ENCODE results near the gene CELF4.

CELF4 gene

GRCh38 chr18:37458697-37459096 lies 106.9 kb downstream of the CELF4 start:
- DNase-seq = no peak

- no peak for DNase-seq
These were observed 107.8 kb downstream of the CELF4 start for GRCh38 chr18:37457753-37458152.

GRCh38 chr18:37457341-37457740 lies 108.3 kb downstream of the CELF4 start:
- DNase-seq = no peak

GRCh38 chr18:37456873-37457272 lies 108.7 kb downstream of the CELF4 start:
- no peak for DNase-seq

- DNase-seq = no peak
These were observed 109.2 kb downstream of the CELF4 start for GRCh38 chr18:37456395-37456794.

- no peak for DNase-seq
These were observed 111.8 kb downstream of the CELF4 start for GRCh38 chr18:37453752-37454151.

GRCh38 chr18:37452682-37453385 lies 112.8 kb downstream of the CELF4 start:
- DNase-seq = no peak

GRCh38 chr18:37452015-37452414 lies 113.6 kb downstream of the CELF4 start:
- no peak for DNase-seq

- no peak for DNase-seq
These were observed 114.3 kb downstream of the CELF4 start for GRCh38 chr18:37451239-37451825.

GRCh38 chr18:37450434-37451132 lies 115.0 kb downstream of the CELF4 start:
- DNase-seq = no peak

- DNase-seq = no peak
These were observed 116.0 kb downstream of the CELF4 start for GRCh38 chr18:37449618-37450017.

- DNase-seq = no peak
These were observed 116.7 kb downstream of the CELF4 start for GRCh38 chr18:37448946-37449345.

GRCh38 chr18:37447962-37448888 lies 117.4 kb downstream of the CELF4 start:
- DNase-seq = no peak

- no peak for DNase-seq
These were observed 119.8 kb downstream of the CELF4 start for GRCh38 chr18:37445836-37446235.

GRCh38 chr18:37445368-37445767 lies 120.2 kb downstream of the CELF4 start:
- DNase-seq = no peak

- no peak for DNase-seq
These were observed 122.1 kb downstream of the CELF4 start for GRCh38 chr18:37443325-37444055.

GRCh38 chr18:37442477-37442876 lies 123.1 kb downstream of the CELF4 start:
- no peak for DNase-seq

- DNase-seq = no peak
These were observed 123.8 kb downstream of the CELF4 start for GRCh38 chr18:37441821-37442220.

GRCh38 chr18:37440206-37440605 lies 125.4 kb downstream of the CELF4 start:
- no peak for DNase-seq

- DNase-seq = no peak
These were observed 127.0 kb downstream of the CELF4 start for GRCh38 chr18:37438417-37439180.

- DNase-seq = no peak
These were observed 129.6 kb downstream of the CELF4 start for GRCh38 chr18:37435996-37436395.
